Liver (tissue), 9 donors: ENCODE results near the gene BRD1. TPM values are rescaled to one million over a fixed set of nuclear protein-coding genes. Genes with fewer than 3 reads are reported as not detected.

Experiments
- DNase-seq: peaks from one replicate; pipeline ENCODE4 v3.0.0-alpha.2; 2017; ENCODE audit warnings: low spot score
- H3K27ac ChIP-seq, 2 donors: one replicate each; pipeline ENCODE4 v1.7.0; 2013; ENCODE audit warnings: inconsistent platforms in 2 of 2, low read length in 2 of 2, control low read depth in 1 of 2, low read depth in 1 of 2, mild to moderate bottlenecking in 1 of 2
- H3K27me3 ChIP-seq, 4 donors: one replicate each; pipeline versions ENCODE4 v1.6.1 to v1.7.0; 2013; ENCODE audit warnings: low read length in 3 of 4, inconsistent platforms in 1 of 4, mild to moderate bottlenecking in 1 of 4, moderate library complexity in 1 of 4; ENCODE audit not compliant: control insufficient read depth in 4 of 4, insufficient read depth in 4 of 4
- H3K36me3 ChIP-seq, 4 donors: one replicate each; pipeline versions ENCODE4 v1.6.1 to v1.7.0; 2013; ENCODE audit warnings: low read length in 3 of 4, mild to moderate bottlenecking in 3 of 4, low read depth in 1 of 4, moderate library complexity in 1 of 4; ENCODE audit not compliant: control insufficient read depth in 4 of 4, insufficient read depth in 3 of 4
- H3K4me1 ChIP-seq, 4 donors: one replicate each; pipeline versions ENCODE4 v1.6.1 to v1.7.0; 2013; ENCODE audit warnings: low read length in 3 of 4, mild to moderate bottlenecking in 3 of 4, moderate library complexity in 1 of 4; ENCODE audit not compliant: control insufficient read depth in 4 of 4, insufficient read depth in 4 of 4
- H3K4me3 ChIP-seq, 3 donors: one replicate each; pipeline versions ENCODE4 v1.6.1 to v1.7.0; 2013; ENCODE audit warnings: low read length in 3 of 3, control low read depth in 1 of 3, low read depth in 1 of 3, mild to moderate bottlenecking in 1 of 3
- H3K9ac ChIP-seq, 2 donors: one replicate each; pipeline ENCODE4 v1.7.0; 2013; ENCODE audit warnings: low read length in 2 of 2, mild to moderate bottlenecking in 2 of 2, moderate library complexity in 2 of 2, control low read depth in 1 of 2, low read depth in 1 of 2
- H3K9me3 ChIP-seq, 4 donors: one replicate each; pipeline versions ENCODE4 v1.6.1 to v1.7.0; 2013; ENCODE audit warnings: low read length in 3 of 4; ENCODE audit not compliant: control insufficient read depth in 4 of 4
- EGR1 ChIP-seq, 2 donors: IDR thresholded peaks; 2 replicates each; pipeline ENCODE4 v1.6.1; 2016 to 2018; ENCODE audit warnings: antibody characterized with exemption in 2 of 2, low read depth in 2 of 2
- FOXA1 ChIP-seq: IDR thresholded peaks from 2 replicates; pipeline ENCODE4 v1.6.1; 2016; ENCODE audit warnings: antibody characterized with exemption
- FOXA2 ChIP-seq: IDR thresholded peaks from 2 replicates; pipeline ENCODE4 v1.6.1; 2016; ENCODE audit warnings: antibody characterized with exemption
- GABPA ChIP-seq, 2 donors: IDR thresholded peaks in 1 of 2; conservative IDR thresholded peaks in 1 of 2; 2 replicates each; pipeline ENCODE4 v1.6.1; 2016; ENCODE audit warnings: antibody characterized with exemption in 2 of 2, mild to moderate bottlenecking in 1 of 2, moderate library complexity in 1 of 2
- HNF4A ChIP-seq, 2 donors: conservative IDR thresholded peaks; 2 replicates each; pipeline ENCODE4 v1.6.1; 2016; ENCODE audit warnings: antibody characterized with exemption in 2 of 2, mild to moderate bottlenecking in 2 of 2
- HNF4G ChIP-seq: IDR thresholded peaks from 2 replicates; pipeline ENCODE4 v1.6.1; 2016; ENCODE audit warnings: antibody characterized with exemption
- JUND ChIP-seq, 2 donors: IDR thresholded peaks; 2 replicates each; pipeline ENCODE4 v1.6.1; 2016; ENCODE audit warnings: antibody characterized with exemption in 2 of 2
- NR2F2 ChIP-seq: IDR thresholded peaks from 2 replicates; pipeline ENCODE4 v1.6.1; 2016; ENCODE audit warnings: antibody characterized with exemption
- RAD21 ChIP-seq, 2 donors: IDR thresholded peaks; 2 replicates each; pipeline ENCODE4 v1.6.1; 2016; ENCODE audit warnings: antibody characterized with exemption in 2 of 2, mild to moderate bottlenecking in 2 of 2
- RXRA ChIP-seq, 2 donors: IDR thresholded peaks; 2 replicates each; pipeline ENCODE4 v1.6.1; 2017 to 2018; ENCODE audit warnings: antibody characterized with exemption in 2 of 2, mild to moderate bottlenecking in 1 of 2
- SP1 ChIP-seq: IDR thresholded peaks from 2 replicates; pipeline ENCODE4 v1.6.1; 2018; ENCODE audit warnings: antibody characterized with exemption, mild to moderate bottlenecking
- TAF1 ChIP-seq: conservative IDR thresholded peaks from 2 replicates; pipeline ENCODE4 v1.6.1; 2016; ENCODE audit warnings: antibody characterized with exemption, mild to moderate bottlenecking
- YY1 ChIP-seq: IDR thresholded peaks from 2 replicates; pipeline ENCODE4 v1.6.1; 2016; ENCODE audit warnings: antibody characterized with exemption, mild to moderate bottlenecking
- WGBS: extraction: QIAGEN DNeasy Blood & Tissue Kit; methylation state at CpG from one replicate; pipeline ENCODE4 v1.1.7; 2013; 5-methylcytosine and 5-hydroxymethylcytosine counted together
- polyA plus RNA-seq, 2 donors: library from polyadenylated mRNA; stranded (reverse) in 1 of 2; unstranded in 1 of 2; fragments of 200-250 nt in 1 of 2; fragments of >200 nt in 1 of 2; fragmentation: Nextera tagmentation in 1 of 2; extraction: Ambion mirVana in 1 of 2; gene quantifications; one replicate each; pipeline versions ENCODE4 v1.2.1 to v1.2.3, GENCODE V29; 2013 to 2015
- total RNA-seq, 2 donors: library from RNA; depleted of rRNA; stranded (reverse); fragments of >200 nt; gene quantifications; one replicate each; pipeline ENCODE4 v1.2.3, GENCODE V29; 2014
- TF ChIP-seq, protein P1 (sequence below): IDR thresholded peaks from 2 replicates; pipeline ENCODE4 v1.6.1; 2016; ENCODE audit warnings: antibody characterized with exemption
- TF ChIP-seq, protein P2 (sequence below): IDR thresholded peaks from 2 replicates; pipeline ENCODE4 v1.6.1; 2016; ENCODE audit warnings: antibody characterized with exemption
- TF ChIP-seq, protein P3 (sequence below): IDR thresholded peaks from 2 replicates; pipeline ENCODE4 v1.6.1; 2016; ENCODE audit warnings: antibody characterized with exemption
- TF ChIP-seq, protein P4 (sequence below): fragments of 150-350 bp; IDR thresholded peaks from 2 replicates; pipeline ENCODE4 v1.5.1; 2017; ENCODE audit warnings: improper control_type of control experiment, low read depth, low read length; ENCODE audit not compliant: missing input control
- TF ChIP-seq, protein P5 (sequence below): IDR thresholded peaks from 2 replicates; pipeline ENCODE4 v1.6.1; 2016; ENCODE audit warnings: antibody characterized with exemption, mild to moderate bottlenecking
- donor health status: healthy.
- donor health status: healthy.
- donor health status: healthy.
- donor health status: healthy.
- donor health status: healthy.

The BRD1 gene
- total and polyA plus RNA-seq, 4 donors: 3.3 to 20.7 (median 11.6) TPM

DNA sequence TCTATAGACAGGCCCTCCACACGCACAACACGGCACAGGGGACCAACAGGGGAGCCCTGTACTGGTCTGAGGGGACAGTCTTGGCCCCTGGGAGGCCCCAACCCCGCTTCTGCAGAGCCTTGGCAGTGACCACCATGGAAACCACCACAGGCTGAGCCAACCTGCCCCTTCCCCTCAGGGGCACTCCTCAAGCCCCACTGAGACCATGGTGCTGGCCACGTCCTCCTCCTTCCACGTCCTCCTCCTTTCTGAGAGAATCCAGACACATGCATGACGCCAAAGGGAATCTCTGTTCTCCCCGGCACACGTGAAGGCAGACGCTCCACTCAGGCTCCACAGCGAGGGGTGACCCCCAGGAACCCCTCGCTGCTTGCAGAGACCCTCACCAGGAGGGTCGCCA is 2.7 kb downstream of the BRD1 start:
- Histone ChIP-seq H3K27ac (no peak overlapping the region), H3K36me3 (peaks cover 11 to 19% (median 16%) of the 10 kb centered on the region in 4 donors), H3K27me3 (no peaks in the 10 kb centered on the region), H3K9ac (no peak overlapping the region), H3K4me3 (no peak overlapping the region), H3K4me1 (peaks cover 17 to 43% (median 26%) of the 10 kb centered on the region in 4 donors), H3K9me3 (peaks cover 0 to 2% (median 0%) of the 10 kb centered on the region in 4 donors)
- WGBS: 95% methylated on average over 12 of the region's 12 CpGs
- no peak for DNase-seq
- TF ChIP-seq YY1 (no peak), NR2F2 (no peak), HNF4G (no peak), FOXA1 (no peak), EGR1 (IDR thresholded peaks at IDR 0.05; ENCODE audit: low read depth in 2 of 2) (no peak), JUND (IDR thresholded peaks at IDR 0.05) (no peak), RAD21 (IDR thresholded peaks at IDR 0.05) (no peak), FOXA2 (no peak), RXRA (IDR thresholded peaks at IDR 0.05) (no peak), GABPA (IDR thresholded peaks at IDR 0.05 in 1 of 2, conservative IDR thresholded peaks at IDR 0.05 in 1 of 2) (no peak), HNF4A (conservative IDR thresholded peaks at IDR 0.05) (no peak), SP1 (no peak), TAF1 (no peak)
- TF ChIP-seq, protein P1, sequence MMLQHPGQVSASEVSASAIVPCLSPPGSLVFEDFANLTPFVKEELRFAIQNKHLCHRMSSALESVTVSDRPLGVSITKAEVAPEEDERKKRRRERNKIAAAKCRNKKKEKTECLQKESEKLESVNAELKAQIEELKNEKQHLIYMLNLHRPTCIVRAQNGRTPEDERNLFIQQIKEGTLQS: no peak
- TF ChIP-seq, protein P2, sequence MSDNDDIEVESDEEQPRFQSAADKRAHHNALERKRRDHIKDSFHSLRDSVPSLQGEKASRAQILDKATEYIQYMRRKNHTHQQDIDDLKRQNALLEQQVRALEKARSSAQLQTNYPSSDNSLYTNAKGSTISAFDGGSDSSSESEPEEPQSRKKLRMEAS: no peak
- TF ChIP-seq, protein P3, sequence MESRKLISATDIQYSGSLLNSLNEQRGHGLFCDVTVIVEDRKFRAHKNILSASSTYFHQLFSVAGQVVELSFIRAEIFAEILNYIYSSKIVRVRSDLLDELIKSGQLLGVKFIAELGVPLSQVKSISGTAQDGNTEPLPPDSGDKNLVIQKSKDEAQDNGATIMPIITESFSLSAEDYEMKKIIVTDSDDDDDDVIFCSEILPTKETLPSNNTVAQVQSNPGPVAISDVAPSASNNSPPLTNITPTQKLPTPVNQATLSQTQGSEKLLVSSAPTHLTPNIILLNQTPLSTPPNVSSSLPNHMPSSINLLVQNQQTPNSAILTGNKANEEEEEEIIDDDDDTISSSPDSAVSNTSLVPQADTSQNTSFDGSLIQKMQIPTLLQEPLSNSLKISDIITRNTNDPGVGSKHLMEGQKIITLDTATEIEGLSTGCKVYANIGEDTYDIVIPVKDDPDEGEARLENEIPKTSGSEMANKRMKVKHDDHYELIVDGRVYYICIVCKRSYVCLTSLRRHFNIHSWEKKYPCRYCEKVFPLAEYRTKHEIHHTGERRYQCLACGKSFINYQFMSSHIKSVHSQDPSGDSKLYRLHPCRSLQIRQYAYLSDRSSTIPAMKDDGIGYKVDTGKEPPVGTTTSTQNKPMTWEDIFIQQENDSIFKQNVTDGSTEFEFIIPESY: no peak
- TF ChIP-seq, protein P4, sequence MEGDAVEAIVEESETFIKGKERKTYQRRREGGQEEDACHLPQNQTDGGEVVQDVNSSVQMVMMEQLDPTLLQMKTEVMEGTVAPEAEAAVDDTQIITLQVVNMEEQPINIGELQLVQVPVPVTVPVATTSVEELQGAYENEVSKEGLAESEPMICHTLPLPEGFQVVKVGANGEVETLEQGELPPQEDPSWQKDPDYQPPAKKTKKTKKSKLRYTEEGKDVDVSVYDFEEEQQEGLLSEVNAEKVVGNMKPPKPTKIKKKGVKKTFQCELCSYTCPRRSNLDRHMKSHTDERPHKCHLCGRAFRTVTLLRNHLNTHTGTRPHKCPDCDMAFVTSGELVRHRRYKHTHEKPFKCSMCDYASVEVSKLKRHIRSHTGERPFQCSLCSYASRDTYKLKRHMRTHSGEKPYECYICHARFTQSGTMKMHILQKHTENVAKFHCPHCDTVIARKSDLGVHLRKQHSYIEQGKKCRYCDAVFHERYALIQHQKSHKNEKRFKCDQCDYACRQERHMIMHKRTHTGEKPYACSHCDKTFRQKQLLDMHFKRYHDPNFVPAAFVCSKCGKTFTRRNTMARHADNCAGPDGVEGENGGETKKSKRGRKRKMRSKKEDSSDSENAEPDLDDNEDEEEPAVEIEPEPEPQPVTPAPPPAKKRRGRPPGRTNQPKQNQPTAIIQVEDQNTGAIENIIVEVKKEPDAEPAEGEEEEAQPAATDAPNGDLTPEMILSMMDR: no peak
- TF ChIP-seq, protein P5, sequence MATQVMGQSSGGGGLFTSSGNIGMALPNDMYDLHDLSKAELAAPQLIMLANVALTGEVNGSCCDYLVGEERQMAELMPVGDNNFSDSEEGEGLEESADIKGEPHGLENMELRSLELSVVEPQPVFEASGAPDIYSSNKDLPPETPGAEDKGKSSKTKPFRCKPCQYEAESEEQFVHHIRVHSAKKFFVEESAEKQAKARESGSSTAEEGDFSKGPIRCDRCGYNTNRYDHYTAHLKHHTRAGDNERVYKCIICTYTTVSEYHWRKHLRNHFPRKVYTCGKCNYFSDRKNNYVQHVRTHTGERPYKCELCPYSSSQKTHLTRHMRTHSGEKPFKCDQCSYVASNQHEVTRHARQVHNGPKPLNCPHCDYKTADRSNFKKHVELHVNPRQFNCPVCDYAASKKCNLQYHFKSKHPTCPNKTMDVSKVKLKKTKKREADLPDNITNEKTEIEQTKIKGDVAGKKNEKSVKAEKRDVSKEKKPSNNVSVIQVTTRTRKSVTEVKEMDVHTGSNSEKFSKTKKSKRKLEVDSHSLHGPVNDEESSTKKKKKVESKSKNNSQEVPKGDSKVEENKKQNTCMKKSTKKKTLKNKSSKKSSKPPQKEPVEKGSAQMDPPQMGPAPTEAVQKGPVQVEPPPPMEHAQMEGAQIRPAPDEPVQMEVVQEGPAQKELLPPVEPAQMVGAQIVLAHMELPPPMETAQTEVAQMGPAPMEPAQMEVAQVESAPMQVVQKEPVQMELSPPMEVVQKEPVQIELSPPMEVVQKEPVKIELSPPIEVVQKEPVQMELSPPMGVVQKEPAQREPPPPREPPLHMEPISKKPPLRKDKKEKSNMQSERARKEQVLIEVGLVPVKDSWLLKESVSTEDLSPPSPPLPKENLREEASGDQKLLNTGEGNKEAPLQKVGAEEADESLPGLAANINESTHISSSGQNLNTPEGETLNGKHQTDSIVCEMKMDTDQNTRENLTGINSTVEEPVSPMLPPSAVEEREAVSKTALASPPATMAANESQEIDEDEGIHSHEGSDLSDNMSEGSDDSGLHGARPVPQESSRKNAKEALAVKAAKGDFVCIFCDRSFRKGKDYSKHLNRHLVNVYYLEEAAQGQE: no peak
